ENCODE data around the gene CHTOP.

DNA sequence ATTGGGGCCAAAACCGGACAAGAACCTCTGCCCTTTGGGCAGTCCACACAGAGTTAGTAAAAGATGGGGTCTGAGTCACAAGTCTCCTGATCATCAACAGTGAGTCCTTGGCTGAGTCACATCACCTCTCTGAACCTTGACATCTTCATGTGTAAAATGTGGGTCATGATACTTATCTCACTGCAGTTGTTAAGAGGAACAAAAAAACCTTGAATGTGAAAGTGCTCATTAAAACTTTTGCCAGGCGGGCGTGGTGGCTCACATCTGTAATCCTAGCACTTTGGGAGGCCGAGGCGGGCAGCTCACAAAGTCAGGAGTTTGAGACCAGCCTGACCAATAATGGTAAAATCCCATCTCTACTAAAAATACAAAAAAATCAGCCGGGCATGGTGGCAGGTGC is 36.7 kb upstream of the CHTOP start:
- TF ChIP-seq, protein P1, sequence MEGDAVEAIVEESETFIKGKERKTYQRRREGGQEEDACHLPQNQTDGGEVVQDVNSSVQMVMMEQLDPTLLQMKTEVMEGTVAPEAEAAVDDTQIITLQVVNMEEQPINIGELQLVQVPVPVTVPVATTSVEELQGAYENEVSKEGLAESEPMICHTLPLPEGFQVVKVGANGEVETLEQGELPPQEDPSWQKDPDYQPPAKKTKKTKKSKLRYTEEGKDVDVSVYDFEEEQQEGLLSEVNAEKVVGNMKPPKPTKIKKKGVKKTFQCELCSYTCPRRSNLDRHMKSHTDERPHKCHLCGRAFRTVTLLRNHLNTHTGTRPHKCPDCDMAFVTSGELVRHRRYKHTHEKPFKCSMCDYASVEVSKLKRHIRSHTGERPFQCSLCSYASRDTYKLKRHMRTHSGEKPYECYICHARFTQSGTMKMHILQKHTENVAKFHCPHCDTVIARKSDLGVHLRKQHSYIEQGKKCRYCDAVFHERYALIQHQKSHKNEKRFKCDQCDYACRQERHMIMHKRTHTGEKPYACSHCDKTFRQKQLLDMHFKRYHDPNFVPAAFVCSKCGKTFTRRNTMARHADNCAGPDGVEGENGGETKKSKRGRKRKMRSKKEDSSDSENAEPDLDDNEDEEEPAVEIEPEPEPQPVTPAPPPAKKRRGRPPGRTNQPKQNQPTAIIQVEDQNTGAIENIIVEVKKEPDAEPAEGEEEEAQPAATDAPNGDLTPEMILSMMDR (IDR thresholded peaks at IDR 0.05; ENCODE audit: poor library complexity, severe bottlenecking): no peak
- TF ChIP-seq POLR2AphosphoS5 (IDR thresholded peaks at IDR 0.05) (no peak), SMC3 (conservative IDR thresholded peaks at IDR 0.05; ENCODE audit: poor library complexity) (no peak), EZH2 (IDR thresholded peaks at IDR 0.05; ENCODE audit: borderline replicate concordance, insufficient read depth, low read length, poor library complexity, severe bottlenecking) (no peak), RAD21 (conservative IDR thresholded peaks at IDR 0.05) (no peak), TAF1 (IDR thresholded peaks at IDR 0.05; ENCODE audit: low read depth) (no peak), MXI1 (conservative IDR thresholded peaks at IDR 0.05; ENCODE audit: poor library complexity, severe bottlenecking) (no peak)
- TF ChIP-seq, protein P2, sequence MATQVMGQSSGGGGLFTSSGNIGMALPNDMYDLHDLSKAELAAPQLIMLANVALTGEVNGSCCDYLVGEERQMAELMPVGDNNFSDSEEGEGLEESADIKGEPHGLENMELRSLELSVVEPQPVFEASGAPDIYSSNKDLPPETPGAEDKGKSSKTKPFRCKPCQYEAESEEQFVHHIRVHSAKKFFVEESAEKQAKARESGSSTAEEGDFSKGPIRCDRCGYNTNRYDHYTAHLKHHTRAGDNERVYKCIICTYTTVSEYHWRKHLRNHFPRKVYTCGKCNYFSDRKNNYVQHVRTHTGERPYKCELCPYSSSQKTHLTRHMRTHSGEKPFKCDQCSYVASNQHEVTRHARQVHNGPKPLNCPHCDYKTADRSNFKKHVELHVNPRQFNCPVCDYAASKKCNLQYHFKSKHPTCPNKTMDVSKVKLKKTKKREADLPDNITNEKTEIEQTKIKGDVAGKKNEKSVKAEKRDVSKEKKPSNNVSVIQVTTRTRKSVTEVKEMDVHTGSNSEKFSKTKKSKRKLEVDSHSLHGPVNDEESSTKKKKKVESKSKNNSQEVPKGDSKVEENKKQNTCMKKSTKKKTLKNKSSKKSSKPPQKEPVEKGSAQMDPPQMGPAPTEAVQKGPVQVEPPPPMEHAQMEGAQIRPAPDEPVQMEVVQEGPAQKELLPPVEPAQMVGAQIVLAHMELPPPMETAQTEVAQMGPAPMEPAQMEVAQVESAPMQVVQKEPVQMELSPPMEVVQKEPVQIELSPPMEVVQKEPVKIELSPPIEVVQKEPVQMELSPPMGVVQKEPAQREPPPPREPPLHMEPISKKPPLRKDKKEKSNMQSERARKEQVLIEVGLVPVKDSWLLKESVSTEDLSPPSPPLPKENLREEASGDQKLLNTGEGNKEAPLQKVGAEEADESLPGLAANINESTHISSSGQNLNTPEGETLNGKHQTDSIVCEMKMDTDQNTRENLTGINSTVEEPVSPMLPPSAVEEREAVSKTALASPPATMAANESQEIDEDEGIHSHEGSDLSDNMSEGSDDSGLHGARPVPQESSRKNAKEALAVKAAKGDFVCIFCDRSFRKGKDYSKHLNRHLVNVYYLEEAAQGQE (IDR thresholded peaks at IDR 0.05; ENCODE audit: borderline replicate concordance): no peak
